HEK293 (cell line): Measurements from ENCODE around the gene CDKN2A.

ENCODE experiments used
- EGR2 ChIP-seq: fragments of 450-650 bp; formaldehyde crosslinking; IDR thresholded peaks from 2 replicates; pipeline ENCODE4 v1.5.1; 2016; ENCODE audit warnings: low read depth, missing biosample characterization, missing genetic modification characterization
- ZNF223 ChIP-seq: fragments of 450-650 bp; formaldehyde crosslinking; IDR thresholded peaks from 2 replicates; pipeline ENCODE4 v1.5.1; 2016; ENCODE audit warnings: missing biosample characterization, missing genetic modification characterization
- ZNF274 ChIP-seq, 2 experiments: fragments of 200-500 bp in 1 of 2; fragments of 450-650 bp in 1 of 2; sonication (Bioruptor generic) in 1 of 2; formaldehyde crosslinking in 1 of 2; IDR thresholded peaks; 2 replicates each; pipeline versions ENCODE4 v1.5.1 to v1.6.1; 2014 to 2016; ENCODE audit warnings: borderline replicate concordance in 1 of 2, inconsistent platforms in 1 of 2, low read length in 1 of 2, missing biosample characterization in 1 of 2, missing genetic modification characterization in 1 of 2
- ZSCAN18 ChIP-seq: fragments of 450-650 bp; formaldehyde crosslinking; IDR thresholded peaks from 2 replicates; pipeline ENCODE4 v1.5.1; 2016; ENCODE audit warnings: missing biosample characterization, missing genetic modification characterization
- TF ChIP-seq, protein P1 (sequence below): fragments of 450-650 bp; formaldehyde crosslinking; IDR thresholded peaks from 2 replicates; pipeline ENCODE4 v1.5.1; 2016; ENCODE audit warnings: missing biosample characterization, missing genetic modification characterization

DNA sequence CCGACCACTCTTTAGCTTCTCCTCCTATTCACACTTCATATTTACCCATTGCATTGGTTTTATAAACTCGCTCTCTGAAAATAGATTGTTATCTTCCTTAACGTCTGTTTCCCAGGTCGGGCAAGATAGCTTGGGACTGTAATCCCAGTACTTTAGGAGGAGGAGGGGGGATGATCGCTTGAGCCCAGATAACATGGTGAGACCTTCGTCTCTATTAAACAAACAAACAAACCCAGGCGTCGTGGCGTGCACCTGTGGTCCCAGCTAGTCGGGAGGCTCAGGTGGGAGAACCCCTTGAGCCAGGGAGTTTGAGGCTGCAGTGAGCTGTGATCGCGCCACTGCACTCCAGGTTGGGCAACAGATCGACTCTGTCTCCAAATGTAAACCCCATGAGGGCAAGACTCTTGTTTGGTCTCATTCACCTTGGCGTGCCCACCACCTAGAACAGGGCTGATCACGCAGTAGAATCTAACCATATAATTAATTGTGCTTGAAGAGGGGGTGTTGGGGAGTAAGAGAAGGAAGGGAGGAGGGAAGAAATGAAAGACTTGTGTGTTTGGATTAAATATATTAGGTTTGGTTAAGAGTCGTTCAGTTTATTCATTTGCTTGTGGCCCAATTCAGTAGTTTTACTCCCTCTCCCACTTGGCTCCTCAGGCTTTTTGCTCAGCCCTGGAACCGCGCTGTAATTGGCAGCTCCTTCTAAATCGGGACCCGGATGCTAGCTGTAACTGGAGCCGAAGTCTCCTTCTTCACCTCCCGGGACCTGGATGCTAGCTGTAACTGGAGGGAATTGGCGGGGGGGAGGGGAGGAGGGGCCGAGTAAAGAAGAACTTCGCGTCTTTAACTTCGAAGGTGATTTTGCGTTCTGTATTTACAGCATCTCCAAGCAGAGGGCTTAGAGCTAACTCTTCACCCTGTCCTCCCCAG, 24.9 kb downstream of the CDKN2A start:
- no peak for TF ChIP-seq ZNF274 (IDR thresholded peaks at IDR 0.05; ENCODE audit: low read length)
- TF ChIP-seq ZNF274 (tag by site-specific recombination; IDR thresholded peaks at IDR 0.05; ENCODE audit: borderline replicate concordance) = no peak
- TF ChIP-seq ZSCAN18 = no peak
- TF ChIP-seq, protein P1, sequence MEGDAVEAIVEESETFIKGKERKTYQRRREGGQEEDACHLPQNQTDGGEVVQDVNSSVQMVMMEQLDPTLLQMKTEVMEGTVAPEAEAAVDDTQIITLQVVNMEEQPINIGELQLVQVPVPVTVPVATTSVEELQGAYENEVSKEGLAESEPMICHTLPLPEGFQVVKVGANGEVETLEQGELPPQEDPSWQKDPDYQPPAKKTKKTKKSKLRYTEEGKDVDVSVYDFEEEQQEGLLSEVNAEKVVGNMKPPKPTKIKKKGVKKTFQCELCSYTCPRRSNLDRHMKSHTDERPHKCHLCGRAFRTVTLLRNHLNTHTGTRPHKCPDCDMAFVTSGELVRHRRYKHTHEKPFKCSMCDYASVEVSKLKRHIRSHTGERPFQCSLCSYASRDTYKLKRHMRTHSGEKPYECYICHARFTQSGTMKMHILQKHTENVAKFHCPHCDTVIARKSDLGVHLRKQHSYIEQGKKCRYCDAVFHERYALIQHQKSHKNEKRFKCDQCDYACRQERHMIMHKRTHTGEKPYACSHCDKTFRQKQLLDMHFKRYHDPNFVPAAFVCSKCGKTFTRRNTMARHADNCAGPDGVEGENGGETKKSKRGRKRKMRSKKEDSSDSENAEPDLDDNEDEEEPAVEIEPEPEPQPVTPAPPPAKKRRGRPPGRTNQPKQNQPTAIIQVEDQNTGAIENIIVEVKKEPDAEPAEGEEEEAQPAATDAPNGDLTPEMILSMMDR (tag by site-specific recombination) = no peak
- TF ChIP-seq EGR2 (tag by site-specific recombination) = no peak
- no peak for TF ChIP-seq ZNF223 (tag by site-specific recombination)
